Vagina (tissue), 2 donors: ENCODE results near the gene STH. TPM values are rescaled to one million over a fixed set of nuclear protein-coding genes. Genes with fewer than 3 reads are reported as not detected.
"Not testable (repeated sequence)": the region's sequence is repeated elsewhere in the genome, so short reads cannot be mapped to it uniquely, and the experiment has no call there.

Experiments
- DNase-seq, 2 donors: peaks; one replicate each; pipeline ENCODE4 v3.0.0-alpha.2; 2017; ENCODE audit errors: extremely low spot score in 2 of 2
- H3K27ac ChIP-seq: fragments of 200-600 bp; sonication (generic); one replicate; pipeline ENCODE4 v1.5.1; 2019
- H3K27me3 ChIP-seq: fragments of 200-600 bp; sonication (generic); one replicate; pipeline ENCODE4 v1.5.1; 2019
- H3K36me3 ChIP-seq, 2 donors: fragments of 200-600 bp; sonication (generic); one replicate each; pipeline ENCODE4 v1.5.1; 2017 to 2019
- H3K4me1 ChIP-seq: fragments of 200-600 bp; sonication (generic); one replicate; pipeline ENCODE4 v1.5.1; 2019
- H3K4me3 ChIP-seq, 2 donors: fragments of 200-600 bp; sonication (generic); 1 replicate in 1 of 2; 2 replicates in 1 of 2; pipeline ENCODE4 v1.5.1; 2016 to 2019
- H3K9me3 ChIP-seq: fragments of 200-600 bp; sonication (generic); one replicate; pipeline ENCODE4 v1.5.1; 2019
- CTCF ChIP-seq, 3 experiments: fragments of 450-650 bp in 2 of 3; fragments of 200-600 bp in 1 of 3; sonication (generic) in 1 of 3; IDR thresholded peaks; one replicate each; pipeline ENCODE4 v1.5.1; 2017 to 2019; ENCODE audit warnings: antibody characterized with exemption in 3 of 3, mild to moderate bottlenecking in 2 of 3, moderate library complexity in 2 of 3
- POLR2A ChIP-seq, 2 donors: fragments of 450-650 bp; IDR thresholded peaks; one replicate each; pipeline ENCODE4 v1.6.1; 2017; ENCODE audit warnings: antibody characterized with exemption in 2 of 2, mild to moderate bottlenecking in 2 of 2, moderate library complexity in 2 of 2
- POLR2AphosphoS5 ChIP-seq, 2 donors: sonication (generic); formaldehyde crosslinking; IDR thresholded peaks; one replicate each; pipeline ENCODE4 v1.9.0; 2017; ENCODE audit warnings: antibody characterized with exemption in 2 of 2, mild to moderate bottlenecking in 2 of 2, low read depth in 1 of 2; ENCODE audit not compliant: insufficient read depth in 1 of 2
- intact Hi-C: fragments of 100-400 bp; cut with DNase I; formaldehyde crosslinking; loops from one replicate; pipeline ENCODE4 v1.15.1; 2023
- total RNA-seq: library from RNA; depleted of rRNA; stranded (reverse); fragments of >200 nt; gene quantifications from one replicate; pipeline ENCODE4 v1.2.3, GENCODE V29; 2016

STH gene
- total RNA-seq, 1 donor from 2014 or later, result not detected

- TF ChIP-seq POLR2AphosphoS5 (IDR thresholded peaks at IDR 0.05; ENCODE audit: insufficient read depth in 1 of 2, low read depth in 1 of 2) (no peak), CTCF (IDR thresholded peaks at IDR 0.05) (peak; percentile 93 to 99 (median 95))
- Histone ChIP-seq H3K36me3 (no peaks in the 10 kb centered on the region), H3K4me1 (peaks cover 8% of the 10 kb centered on the region), H3K9me3 (no peaks in the 10 kb centered on the region), H3K4me3 (no peak overlapping the region), H3K27ac (no peak overlapping the region), H3K27me3 (no peaks in the 10 kb centered on the region)
- intact Hi-C loops, result loop anchor here (5.0 kb wide), 1 partner anchor 210 kb away; no protein-coding TSS in a partner anchor
- no peak for DNase-seq
These were observed 3.4 kb downstream of the STH start for GRCh38 chr17:46002311-46002972.

GRCh38 chr17:46002973-46003316 is 3.9 kb downstream of the STH start:
- H3K27ac ChIP-seq, result no peak overlapping the region
- H3K27me3 ChIP-seq, result no peaks in the 10 kb centered on the region
- intact Hi-C loops, result loop anchor here (5.0 kb wide), 1 partner anchor 209 kb away; no protein-coding TSS in a partner anchor
- H3K4me3 ChIP-seq, result no peak overlapping the region
- no peak for DNase-seq
- H3K9me3 ChIP-seq, result no peaks in the 10 kb centered on the region
- peaks cover 8% of the 10 kb centered on the region for H3K4me1 ChIP-seq
- H3K36me3 ChIP-seq, result no peaks in the 10 kb centered on the region
- TF ChIP-seq CTCF (IDR thresholded peaks at IDR 0.05), result no peak
- no peak for TF ChIP-seq POLR2AphosphoS5 (IDR thresholded peaks at IDR 0.05; ENCODE audit: insufficient read depth in 1 of 2, low read depth in 1 of 2)
- TF ChIP-seq POLR2A (IDR thresholded peaks at IDR 0.05), result no peak

DNA sequence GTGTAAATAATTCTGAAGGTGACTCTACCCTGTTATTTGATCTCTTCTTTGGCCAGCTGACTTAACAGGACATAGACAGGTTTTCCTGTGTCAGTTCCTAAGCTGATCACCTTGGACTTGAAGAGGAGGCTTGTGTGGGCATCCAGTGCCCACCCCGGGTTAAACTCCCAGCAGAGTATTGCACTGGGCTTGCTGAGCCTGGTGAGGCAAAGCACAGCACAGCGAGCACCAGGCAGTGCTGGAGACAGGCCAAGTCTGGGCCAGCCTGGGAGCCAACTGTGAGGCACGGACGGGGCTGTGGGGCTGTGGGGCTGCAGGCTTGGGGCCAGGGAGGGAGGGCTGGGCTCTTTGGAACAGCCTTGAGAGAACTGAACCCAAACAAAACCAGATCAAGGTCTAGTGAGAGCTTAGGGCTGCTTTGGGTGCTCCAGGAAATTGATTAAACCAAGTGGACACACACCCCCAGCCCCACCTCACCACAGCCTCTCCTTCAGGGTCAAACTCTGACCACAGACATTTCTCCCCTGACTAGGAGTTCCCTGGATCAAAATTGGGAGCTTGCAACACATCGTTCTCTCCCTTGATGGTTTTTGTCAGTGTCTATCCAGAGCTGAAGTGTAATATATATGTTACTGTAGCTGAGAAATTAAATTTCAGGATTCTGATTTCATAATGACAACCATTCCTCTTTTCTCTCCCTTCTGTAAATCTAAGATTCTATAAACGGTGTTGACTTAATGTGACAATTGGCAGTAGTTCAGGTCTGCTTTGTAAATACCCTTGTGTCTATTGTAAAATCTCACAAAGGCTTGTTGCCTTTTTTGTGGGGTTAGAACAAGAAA is 5.1 kb downstream of the STH start:
- peaks cover 8% of the 10 kb centered on the region for H3K4me1 ChIP-seq
- H3K27me3 ChIP-seq, result no peaks in the 10 kb centered on the region
- intact Hi-C loops, result loop anchor here (5.0 kb wide), 1 partner anchor 208 kb away; no protein-coding TSS in a partner anchor
- H3K9me3 ChIP-seq, result no peaks in the 10 kb centered on the region
- H3K4me3 ChIP-seq, result no peak overlapping the region
- no peak for DNase-seq
- H3K36me3 ChIP-seq, result no peaks in the 10 kb centered on the region
- no peak overlapping the region for H3K27ac ChIP-seq
- TF ChIP-seq POLR2AphosphoS5 (IDR thresholded peaks at IDR 0.05; ENCODE audit: insufficient read depth in 1 of 2, low read depth in 1 of 2) (no peak), CTCF (IDR thresholded peaks at IDR 0.05) (no peak), POLR2A (IDR thresholded peaks at IDR 0.05) (no peak)

DNA sequence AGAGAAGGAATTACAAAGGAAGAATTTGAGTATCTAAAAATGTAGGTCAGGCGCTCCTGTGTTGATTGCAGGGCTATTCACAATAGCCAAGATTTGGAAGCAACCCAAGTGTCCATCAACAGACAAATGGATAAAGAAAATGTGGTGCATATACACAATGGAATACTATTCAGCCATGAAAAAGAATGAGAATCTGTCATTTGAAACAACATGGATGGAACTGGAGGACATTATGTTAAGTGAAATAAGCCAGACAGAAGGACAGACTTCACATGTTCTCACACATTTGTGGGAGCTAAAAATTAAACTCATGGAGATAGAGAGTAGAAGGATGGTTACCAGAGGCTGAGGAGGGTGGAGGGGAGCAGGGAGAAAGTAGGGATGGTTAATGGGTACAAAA is 7.0 kb downstream of the STH start:
- H3K27ac ChIP-seq, DNase-seq, H3K4me3 ChIP-seq, intact Hi-C loops, H3K27me3 ChIP-seq, H3K36me3 ChIP-seq, H3K9me3 ChIP-seq, H3K4me1 ChIP-seq: not testable (repeated sequence)

GRCh38 chr17:46007461-46007965 is 8.5 kb downstream of the STH start:
- DNase-seq, result no peak
- H3K36me3 ChIP-seq, result no peaks in the 10 kb centered on the region
- intact Hi-C loops, result no loop called here
- H3K9me3 ChIP-seq, result no peaks in the 10 kb centered on the region
- no peak overlapping the region for H3K4me3 ChIP-seq
- H3K4me1 ChIP-seq, result peaks cover 8% of the 10 kb centered on the region
- H3K27me3 ChIP-seq, result no peaks in the 10 kb centered on the region
- H3K27ac ChIP-seq, result no peak overlapping the region
- TF ChIP-seq CTCF (IDR thresholded peaks at IDR 0.05) (no peak), POLR2A (IDR thresholded peaks at IDR 0.05) (no peak), POLR2AphosphoS5 (IDR thresholded peaks at IDR 0.05; ENCODE audit: insufficient read depth in 1 of 2, low read depth in 1 of 2) (no peak)
